Mesodermal cell (in vitro differentiated cells): ENCODE data around the gene C22orf31. TPM values are rescaled to one million over a fixed set of nuclear protein-coding genes. Genes with fewer than 3 reads are reported as not detected.
A peak's percentile ranks its signal among the peaks of the same experiment; 100 is the strongest.

Source experiments
- H3K27ac ChIP-seq: 2 replicates; pipeline ENCODE4 v1.7.0; 2013; ENCODE audit warnings: mild to moderate bottlenecking, low read depth, low read length, moderate library complexity; ENCODE audit not compliant: severe bottlenecking
- H3K36me3 ChIP-seq: 2 replicates; pipeline ENCODE4 v1.7.1; 2013; ENCODE audit warnings: mild to moderate bottlenecking, low read length, moderate library complexity; ENCODE audit not compliant: control insufficient read depth, insufficient read depth
- H3K4me1 ChIP-seq: one replicate; pipeline ENCODE4 v1.7.1; 2013; ENCODE audit warnings: mild to moderate bottlenecking, low read length; ENCODE audit not compliant: insufficient read depth, control insufficient read depth, poor library complexity, severe bottlenecking
- H3K4me3 ChIP-seq: 2 replicates; pipeline ENCODE4 v1.7.0; 2013; ENCODE audit warnings: low read length, control low read depth, mild to moderate bottlenecking; ENCODE audit not compliant: insufficient read depth, poor library complexity, severe bottlenecking; ENCODE audit errors: extremely low read depth
- H3K9me3 ChIP-seq: 2 replicates; pipeline ENCODE4 v1.7.1; 2013; ENCODE audit warnings: mild to moderate bottlenecking, low read length, moderate library complexity; ENCODE audit not compliant: control insufficient read depth
- WGBS, 2 experiments: methylation state at CpG; one replicate each; pipeline ENCODE4 v1.1.5; 2013; ENCODE audit warnings: missing lambda C conversion rate in 2 of 2; ENCODE audit not compliant: insufficient coverage in 2 of 2; 5-methylcytosine and 5-hydroxymethylcytosine counted together
- polyA plus RNA-seq, 2 experiments: library from polyadenylated mRNA; stranded (reverse); fragments of 50-300 nt; gene quantifications; one replicate each; pipeline ENCODE4 v1.2.3, GENCODE V29; 2013

C22orf31 gene
- not detected for polyA plus RNA-seq (2013, experiment 1 of 2)
- not detected for polyA plus RNA-seq (2013, experiment 2 of 2)

GRCh38 chr22:29061773-29062172 is at the start of gene C22orf31:
Gene C22orf31, minus strand, starts transcription at chr22:29061831. Its CDS starts 39 bp downstream, at chr22:29061792.
- Histone ChIP-seq H3K4me1 (no peaks in the 10 kb centered on the region), H3K27ac (no peak within 1 kb of the TSS), H3K9me3 (no peaks in the 10 kb centered on the region), H3K4me3 (no peak within 1 kb of the TSS), H3K36me3 (no peaks in the 10 kb centered on the region)
- WGBS, 2 experiments, result no CpG with 5 or more reads among the region's 2 CpGs

- WGBS, 2 experiments, result 83 to 90% methylated on average over 1 of the region's 3 CpGs
- Histone ChIP-seq H3K36me3 (no peaks in the 10 kb centered on the region), H3K4me3 (no peak overlapping the region), H3K9me3 (no peaks in the 10 kb centered on the region), H3K27ac (no peak overlapping the region), H3K4me1 (peaks cover 28% of the 10 kb centered on the region)
These were observed 49.3 kb upstream of the C22orf31 start for GRCh38 chr22:29110946-29111345.

GRCh38 chr22:29109822-29110221 is 48.2 kb upstream of the C22orf31 start:
- H3K27ac ChIP-seq, result peak overlapping the region; percentile 51
- no peak overlapping the region for H3K4me3 ChIP-seq
- H3K9me3 ChIP-seq, result no peaks in the 10 kb centered on the region
- peaks cover 28% of the 10 kb centered on the region for H3K4me1 ChIP-seq
- no peaks in the 10 kb centered on the region for H3K36me3 ChIP-seq
- 85 to 91% methylated on average over 3 to 4 of the region's 4 CpGs for WGBS, 2 experiments

GRCh38 chr22:29108137-29108536 is 46.5 kb upstream of the C22orf31 start:
- 100% methylated on average over 2 to 4 of the region's 5 CpGs for WGBS, 2 experiments
- H3K27ac ChIP-seq, result peak overlapping the region; percentile 53
- H3K36me3 ChIP-seq, result no peaks in the 10 kb centered on the region
- peaks cover 28% of the 10 kb centered on the region for H3K4me1 ChIP-seq
- no peak overlapping the region for H3K4me3 ChIP-seq
- no peaks in the 10 kb centered on the region for H3K9me3 ChIP-seq

GRCh38 chr22:29106839-29107238 is 45.2 kb upstream of the C22orf31 start:
- no peaks in the 10 kb centered on the region for H3K36me3 ChIP-seq
- H3K9me3 ChIP-seq, result no peaks in the 10 kb centered on the region
- WGBS, 2 experiments, result 28 to 62% methylated on average over 2 to 3 of the region's 4 CpGs
- no peak overlapping the region for H3K4me3 ChIP-seq
- no peak overlapping the region for H3K27ac ChIP-seq
- peaks cover 28% of the 10 kb centered on the region for H3K4me1 ChIP-seq

DNA sequence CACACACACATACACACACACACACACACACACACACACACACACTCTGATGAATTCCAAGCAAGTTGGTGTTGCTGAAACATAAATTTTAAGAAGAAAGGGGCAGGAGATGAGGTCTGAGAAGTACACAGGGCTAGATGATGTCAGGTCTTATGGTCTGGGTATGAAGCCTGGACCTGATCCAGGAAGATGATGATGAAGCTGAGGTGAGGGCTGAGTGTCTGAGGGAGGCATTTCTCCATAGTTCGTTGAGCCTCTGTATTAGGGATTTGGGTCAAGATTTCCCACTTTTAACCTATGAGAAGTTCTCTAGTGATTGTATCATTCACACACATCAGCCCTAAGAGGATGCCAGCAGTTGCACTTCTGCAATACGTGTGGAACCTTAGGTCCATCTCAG is 43.8 kb upstream of the C22orf31 start:
- Histone ChIP-seq H3K36me3 (no peaks in the 10 kb centered on the region), H3K9me3 (no peaks in the 10 kb centered on the region), H3K4me1 (peaks cover 28% of the 10 kb centered on the region), H3K4me3 (no peak overlapping the region), H3K27ac (no peak overlapping the region)
- 100% methylated on average over 1 of the region's 2 CpGs; no CpG with 5 or more reads in 1 of the 2 experiments for WGBS, 2 experiments

- Histone ChIP-seq H3K4me3 (no peak overlapping the region), H3K27ac (no peak overlapping the region), H3K9me3 (no peaks in the 10 kb centered on the region), H3K4me1 (peaks cover 10% of the 10 kb centered on the region), H3K36me3 (no peaks in the 10 kb centered on the region)
- WGBS, 2 experiments, result 71 to 73% methylated on average over 1 of the region's 1 CpG
These were observed 41.5 kb upstream of the C22orf31 start for GRCh38 chr22:29103121-29103520.

DNA sequence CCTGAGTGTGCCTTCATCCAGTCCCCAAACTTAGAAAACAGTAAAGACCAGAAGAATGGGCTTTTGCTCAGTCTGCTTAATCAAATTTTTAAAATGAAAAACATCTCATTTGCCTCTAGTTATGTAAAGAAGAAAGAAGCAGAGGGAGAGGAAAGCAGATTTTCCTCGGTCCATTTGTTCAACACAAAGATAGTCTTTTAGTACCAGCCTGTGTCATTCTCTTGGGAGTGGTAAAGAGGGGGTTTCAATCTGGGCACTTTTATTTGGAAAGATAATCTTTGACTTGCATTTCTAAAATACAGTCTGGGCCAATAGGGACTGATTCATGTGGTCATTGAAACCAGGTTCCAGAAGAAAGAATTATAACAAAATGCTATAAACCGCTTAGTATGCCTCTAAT is 40.7 kb upstream of the C22orf31 start:
- no peak overlapping the region for H3K27ac ChIP-seq
- 92% methylated on average over 2 of the region's 2 CpGs; no CpG with 5 or more reads in 1 of the 2 experiments for WGBS, 2 experiments

DNA sequence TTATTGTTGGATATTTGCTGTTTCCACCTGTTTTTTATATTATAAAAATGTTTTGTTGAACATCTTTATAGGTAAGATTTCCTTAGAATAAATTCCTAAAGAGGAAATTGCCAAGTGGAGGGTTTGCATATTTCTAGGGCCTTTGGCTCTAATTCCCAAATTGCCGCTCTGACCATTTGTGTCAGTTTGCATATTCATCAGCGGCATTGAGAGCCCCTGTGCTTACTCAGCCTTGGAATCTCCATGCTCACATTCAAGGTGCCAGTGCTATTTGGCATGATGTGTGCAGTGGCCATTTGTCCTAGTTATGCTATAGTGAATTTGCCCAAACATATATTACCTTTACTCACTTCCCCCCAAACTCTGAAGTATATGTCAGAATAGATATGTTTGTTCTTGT is 36.7 kb upstream of the C22orf31 start:
- Histone ChIP-seq H3K4me1 (peaks cover 16% of the 10 kb centered on the region), H3K4me3 (no peak overlapping the region), H3K9me3 (no peaks in the 10 kb centered on the region), H3K36me3 (no peaks in the 10 kb centered on the region), H3K27ac (no peak overlapping the region)
- WGBS, 2 experiments, result 86 to 100% methylated on average over 2 of the region's 2 CpGs

More for the DNA sequence above, 40.7 kb upstream of the C22orf31 start:
- no peaks in the 10 kb centered on the region for H3K36me3 ChIP-seq
- peaks cover 6% of the 10 kb centered on the region for H3K4me1 ChIP-seq
- H3K4me3 ChIP-seq, result no peak overlapping the region
- no peaks in the 10 kb centered on the region for H3K9me3 ChIP-seq

DNA sequence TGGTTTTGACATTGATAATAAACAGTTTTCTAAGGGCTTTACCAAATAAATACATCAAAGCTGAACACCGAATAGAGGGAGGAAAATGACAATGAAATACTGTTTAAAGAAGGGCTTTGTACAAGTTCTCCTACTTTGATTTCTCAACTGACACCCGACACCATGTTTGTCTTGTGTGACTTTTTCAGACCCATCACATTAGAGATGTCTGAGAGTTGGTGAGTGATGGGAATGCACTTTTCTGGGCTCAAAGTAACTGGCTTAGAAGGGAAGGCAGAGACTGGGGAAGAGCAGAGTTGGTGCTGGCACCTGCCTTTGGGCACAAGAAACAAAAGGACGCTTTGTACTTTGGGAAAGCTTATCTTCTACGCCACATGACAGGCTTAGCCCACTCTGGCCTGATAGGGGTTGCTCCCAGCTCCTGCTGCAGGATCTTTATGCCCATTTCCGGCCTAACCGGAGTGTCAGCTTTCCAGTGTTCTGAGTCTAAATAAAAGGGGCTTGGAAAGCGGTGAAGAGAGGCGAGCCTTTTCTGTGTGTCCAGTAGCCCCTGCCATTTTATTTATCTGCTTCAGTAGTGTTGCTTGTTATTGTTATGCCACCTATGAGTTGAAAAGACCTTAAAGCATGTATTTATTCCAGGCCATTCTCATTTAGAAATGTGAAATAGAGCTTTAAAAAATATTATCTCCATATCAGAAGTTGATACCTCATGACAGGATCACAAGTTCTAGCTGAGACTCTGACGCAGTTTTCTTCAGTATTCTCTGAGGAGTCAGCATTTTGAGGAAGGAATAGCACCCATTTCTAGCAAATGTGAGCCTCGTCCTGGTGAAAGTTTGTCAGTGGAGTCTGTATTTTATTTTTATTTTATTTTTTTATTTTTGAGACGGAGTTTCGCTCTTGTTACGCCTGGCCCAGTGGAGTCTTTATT is 35.4 kb upstream of the C22orf31 start:
- H3K4me3 ChIP-seq, result no peak overlapping the region
- peak overlapping the region; percentile 33 for H3K27ac ChIP-seq
- WGBS, 2 experiments, result 76 to 83% methylated on average over 5 to 9 of the region's 13 CpGs
- H3K9me3 ChIP-seq, result no peaks in the 10 kb centered on the region
- no peaks in the 10 kb centered on the region for H3K36me3 ChIP-seq
- peaks cover 21% of the 10 kb centered on the region for H3K4me1 ChIP-seq

- Histone ChIP-seq H3K36me3 (no peaks in the 10 kb centered on the region), H3K4me1 (peaks cover 21% of the 10 kb centered on the region), H3K4me3 (no peak overlapping the region), H3K9me3 (no peaks in the 10 kb centered on the region), H3K27ac (no peak overlapping the region)
- 100% methylated on average over 1 to 2 of the region's 2 CpGs for WGBS, 2 experiments
These were observed 33.8 kb upstream of the C22orf31 start for GRCh38 chr22:29095459-29095858.
